Left renal cortex interstitium (tissue), 4 donors: ENCODE data around the gene PIGL. TPM values are rescaled to one million over a fixed set of nuclear protein-coding genes. Genes with fewer than 3 reads are reported as not detected.
"Not testable (repeated sequence)": the region's sequence is repeated elsewhere in the genome, so short reads cannot be mapped to it uniquely, and the experiment has no call there.

Source experiments
- DNase-seq, 4 donors: peaks; one replicate each; pipeline ENCODE4 v3.0.0-alpha.2; 2013; ENCODE audit warnings: low read depth in 4 of 4, low spot score in 2 of 4, missing footprints in 1 of 4
- polyA plus RNA-seq, 4 donors: library from polyadenylated mRNA; unstranded; fragments of 120-200 nt; gene quantifications; one replicate each; pipeline ENCODE4 v1.2.1, GENCODE V29; 2013; ENCODE audit not compliant: insufficient read length in 4 of 4

PIGL gene
- polyA plus RNA-seq, 4 donors, result 21.5 to 47.6 (median 32.6) TPM

DNA sequence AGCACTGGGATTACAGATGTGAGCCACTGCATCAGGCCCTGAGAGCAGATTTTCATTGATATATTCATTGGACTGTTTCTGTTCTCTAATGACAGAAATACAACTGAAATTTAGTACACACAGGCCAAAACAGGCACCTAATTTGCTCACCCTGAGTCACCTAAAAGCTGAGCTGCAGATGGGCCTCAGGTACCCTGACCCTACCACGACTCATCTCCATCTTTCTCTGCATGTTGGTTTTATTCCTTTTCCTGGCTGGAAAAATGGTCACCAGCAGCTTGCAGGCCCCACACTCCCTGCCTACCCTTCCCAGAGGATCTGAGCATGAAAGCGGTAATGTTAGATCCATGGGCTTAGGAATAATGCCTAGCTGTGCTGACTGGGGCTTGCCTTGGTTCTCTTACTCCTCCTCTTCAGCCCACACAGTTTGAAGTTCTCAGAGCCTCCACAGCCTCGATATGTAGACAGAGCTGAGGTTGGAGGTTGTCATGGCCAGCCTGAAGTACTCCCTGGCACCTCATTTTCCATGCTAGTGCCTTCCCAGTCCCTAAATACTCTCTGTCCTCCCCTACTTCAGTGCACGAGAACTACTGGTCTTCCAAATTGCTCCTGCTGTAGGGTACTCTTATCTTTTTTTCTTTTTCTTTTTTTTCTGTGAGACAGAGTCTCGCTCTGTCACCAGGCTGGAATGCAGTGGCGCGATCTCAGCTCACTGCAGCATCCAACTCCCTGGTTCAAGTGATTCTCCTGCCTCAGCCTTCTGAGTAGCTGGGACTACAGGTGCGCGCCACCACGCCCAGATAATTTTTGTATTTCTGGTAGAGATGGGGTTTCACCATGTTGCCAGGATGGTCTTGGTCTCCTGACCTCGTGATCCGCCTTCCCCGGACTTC lies 85.2 kb downstream of the PIGL start:
- DNase-seq, result no peak

- DNase-seq, result no peak
These were observed 85.8 kb downstream of the PIGL start for GRCh38 chr17:16302856-16303255.

DNA sequence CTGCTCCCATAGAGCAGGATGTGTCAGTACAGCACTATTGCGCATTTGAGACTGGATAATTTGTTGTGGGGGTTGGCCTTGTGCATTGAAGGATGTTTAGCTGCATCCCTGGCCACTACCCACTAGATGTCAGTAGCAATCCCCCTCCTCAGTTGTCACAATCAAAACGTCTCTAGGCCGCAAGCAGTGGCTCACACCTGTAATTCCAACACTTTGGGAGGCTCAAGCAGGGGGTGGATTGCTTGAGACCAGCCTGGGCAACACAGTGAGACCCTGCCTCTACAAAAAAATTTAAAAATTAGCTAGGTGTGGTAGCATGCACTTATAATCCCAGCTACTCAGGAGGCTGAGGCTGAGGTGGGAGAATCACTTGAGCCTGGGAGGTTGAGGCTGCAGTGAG lies 87.8 kb downstream of the PIGL start:
- no peak for DNase-seq

DNA sequence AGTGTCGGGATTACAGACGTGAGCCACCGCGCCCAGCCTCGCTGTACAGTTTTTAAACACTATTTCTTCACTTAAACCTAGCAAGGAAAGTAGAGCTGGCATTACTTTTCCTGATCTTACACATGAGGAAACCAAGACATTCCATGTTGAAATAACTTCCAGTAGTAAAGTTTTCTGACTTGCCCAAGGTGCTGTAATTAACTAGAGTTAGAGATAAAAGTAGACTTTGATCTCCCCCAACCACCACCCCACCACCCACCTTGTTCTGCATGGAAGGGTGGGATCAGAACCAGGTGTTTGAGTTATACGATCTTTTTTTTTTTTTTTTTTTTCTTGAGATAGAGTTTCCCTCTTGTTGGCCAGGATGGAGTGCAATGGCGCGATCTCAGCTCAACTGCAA lies 89.2 kb downstream of the PIGL start:
- no peak for DNase-seq

DNA sequence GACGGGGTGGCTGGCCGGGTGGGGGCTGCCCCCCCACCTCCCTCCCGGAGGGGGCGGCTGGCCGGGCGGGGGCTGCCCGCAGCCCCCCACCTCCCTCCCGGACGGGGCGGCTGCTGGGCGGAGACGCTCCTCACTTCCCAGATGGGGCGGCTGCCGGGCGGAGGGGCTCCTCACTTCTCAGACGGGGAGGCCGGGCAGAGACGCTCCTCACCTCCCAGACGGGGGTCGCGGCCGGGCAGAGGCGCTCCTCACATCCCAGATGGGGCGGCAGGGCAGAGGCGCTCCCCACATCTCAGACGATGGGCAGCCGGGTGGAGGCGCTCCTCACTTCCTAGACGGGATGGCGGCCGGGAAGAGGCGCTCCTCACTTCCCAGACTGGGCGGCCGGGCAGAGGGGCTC lies 95.1 kb downstream of the PIGL start:
- DNase-seq, result not testable (repeated sequence)

- peak in 2 of 4 donors; percentile 3 to 7 for DNase-seq
These were observed 96.4 kb downstream of the PIGL start for GRCh38 chr17:16313139-16314090.

DNA sequence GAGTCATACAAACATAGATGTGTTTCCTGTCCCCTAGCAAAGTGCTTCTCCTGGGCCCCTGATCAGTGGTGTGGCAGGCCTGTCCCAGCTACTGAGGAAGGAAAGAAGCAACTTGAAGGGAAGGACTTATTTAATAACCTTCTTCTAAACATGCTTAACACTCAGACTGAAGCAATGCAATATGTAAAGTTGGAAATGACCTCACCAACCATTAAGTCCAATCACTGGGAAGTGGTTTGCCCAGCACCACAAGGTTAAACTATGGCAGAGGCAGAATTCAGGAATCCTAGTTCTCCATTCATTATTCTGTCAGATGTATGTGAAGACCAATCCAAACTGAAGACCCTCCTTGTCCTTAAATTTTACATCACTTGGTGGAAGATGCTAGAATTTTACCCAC lies 97.2 kb downstream of the PIGL start:
- no peak for DNase-seq

- DNase-seq, result no peak
These were observed 97.8 kb downstream of the PIGL start for GRCh38 chr17:16314859-16315258.

DNA sequence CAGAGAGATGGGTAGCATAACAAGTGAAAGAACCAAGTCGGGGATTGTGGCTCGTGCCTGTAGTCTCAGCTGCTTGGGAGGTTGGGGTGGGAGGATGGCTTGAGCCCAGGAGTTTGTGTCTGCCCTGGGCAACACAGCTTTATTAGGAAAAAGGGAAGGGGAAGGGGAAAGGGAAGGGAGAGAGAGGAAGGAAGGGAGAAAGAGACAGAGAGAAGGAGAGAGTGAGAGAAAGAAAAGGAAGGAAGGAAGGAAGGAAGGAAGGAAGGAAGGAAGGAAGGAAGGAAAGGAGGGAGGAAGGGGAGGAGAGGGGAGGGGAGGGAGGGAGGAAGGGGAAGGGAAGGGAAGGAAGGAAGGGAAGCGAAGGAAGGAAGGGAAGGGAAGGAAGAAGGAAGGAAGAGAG lies 103.0 kb downstream of the PIGL start:
- no peak for DNase-seq

GRCh38 chr17:16322636-16323035 lies 105.6 kb downstream of the PIGL start:
- DNase-seq, result no peak

DNA sequence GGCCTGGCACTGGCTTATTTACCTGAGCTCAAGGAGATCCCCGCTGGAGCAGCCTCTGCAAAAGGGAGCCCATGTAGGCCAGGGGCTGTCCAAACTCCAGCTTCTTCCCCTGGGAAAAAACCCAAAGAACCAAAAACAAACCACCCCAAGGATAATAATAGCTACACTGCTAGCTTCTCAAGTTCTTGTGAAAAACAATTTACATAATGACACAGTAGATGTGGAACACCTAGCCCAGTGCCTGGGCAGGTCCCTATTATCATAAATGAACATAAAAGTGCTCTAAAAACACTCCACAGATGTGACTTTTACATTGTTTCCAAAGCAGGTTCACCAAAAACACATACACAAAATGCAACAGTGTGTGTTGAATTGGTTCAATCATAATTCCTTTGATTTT lies 109.0 kb downstream of the PIGL start:
- DNase-seq, result no peak

DNA sequence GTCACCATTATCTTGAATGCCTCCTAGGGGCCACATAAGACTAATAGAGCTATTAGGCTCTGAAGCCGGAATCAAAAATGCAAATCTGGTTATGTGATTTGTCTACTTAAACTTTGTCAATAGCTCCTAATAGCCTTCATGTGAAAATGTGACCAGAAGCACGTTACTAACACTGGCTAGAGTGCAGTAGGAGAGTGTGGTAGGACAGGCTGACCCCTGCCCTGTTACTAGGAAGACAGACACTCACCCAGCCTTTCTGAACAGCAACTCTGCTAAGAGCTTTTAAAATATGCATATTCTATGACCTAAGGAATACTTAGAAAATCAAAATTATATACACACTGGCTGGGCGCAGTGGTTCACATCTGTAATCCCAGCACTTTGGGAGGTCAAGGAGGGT lies 110.0 kb downstream of the PIGL start:
- no peak for DNase-seq

GRCh38 chr17:16328997-16329396 lies 112.0 kb downstream of the PIGL start:
- DNase-seq, result no peak

GRCh38 chr17:16329519-16330271 lies 112.7 kb downstream of the PIGL start:
- no peak for DNase-seq

DNA sequence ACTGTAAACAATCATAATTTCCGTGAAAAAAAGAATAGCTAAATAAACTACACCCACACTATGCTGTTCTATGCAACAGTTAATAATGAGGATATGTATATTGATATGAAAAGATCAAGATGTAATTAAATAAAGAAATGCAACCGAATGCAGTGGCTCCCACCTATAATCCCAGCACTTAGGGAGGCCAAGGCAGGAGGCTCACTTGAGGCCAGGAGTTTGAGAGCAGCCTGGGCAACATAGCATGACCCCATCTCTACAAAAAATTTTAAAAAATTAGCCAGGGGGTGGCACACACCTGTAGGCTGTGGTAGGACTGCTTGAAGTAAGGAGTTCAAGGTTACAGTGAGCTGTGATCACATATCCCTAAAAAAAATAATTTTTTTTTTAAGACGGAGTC lies 121.4 kb downstream of the PIGL start:
- no peak for DNase-seq

GRCh38 chr17:16339402-16339801 lies 122.4 kb downstream of the PIGL start:
- DNase-seq, result no peak

GRCh38 chr17:16339959-16340358 lies 122.9 kb downstream of the PIGL start:
- no peak for DNase-seq

GRCh38 chr17:16342979-16343378 lies 126.0 kb downstream of the PIGL start:
- DNase-seq, result no peak

DNA sequence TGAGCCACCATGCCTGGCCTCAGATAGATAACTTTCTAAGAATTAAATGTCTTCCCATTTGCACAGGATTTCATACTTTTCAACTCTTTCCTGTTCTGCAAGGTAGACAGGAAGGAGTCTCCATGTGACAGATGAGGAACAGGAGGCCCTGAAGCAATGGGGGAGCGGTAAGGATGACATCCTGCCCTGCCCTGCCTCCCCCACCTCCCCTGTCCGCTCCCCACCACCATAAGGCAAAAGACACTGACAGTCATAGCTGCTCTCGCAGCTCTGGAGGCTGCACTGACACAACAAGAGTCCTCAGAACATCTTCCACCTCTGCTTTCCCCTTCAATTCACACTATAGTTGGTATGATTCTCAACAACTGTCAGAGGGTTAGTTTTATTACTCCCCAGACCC lies 126.6 kb downstream of the PIGL start:
- DNase-seq, result no peak

GRCh38 chr17:16345565-16345964 lies 128.6 kb downstream of the PIGL start:
- no peak for DNase-seq
